ENCODE data around the gene TNRC18.
"Not testable (repeated sequence)": the region's sequence is repeated elsewhere in the genome, so short reads cannot be mapped to it uniquely, and the experiment has no call there.

The TNRC18 gene

GRCh38 chr7:5383314-5384098, 40.1 kb downstream of the TNRC18 start:
- no peak overlapping the region for H3K4me3 ChIP-seq (ENCODE audit: low read depth, low read length)
- DNase-seq (ENCODE audit: low read depth) = no peak

GRCh38 chr7:5382281-5382892, 41.2 kb downstream of the TNRC18 start:
- no peak overlapping the region for H3K4me3 ChIP-seq (ENCODE audit: low read depth, low read length)
- DNase-seq (ENCODE audit: low read depth) = no peak

- H3K4me3 ChIP-seq (ENCODE audit: low read depth, low read length) = no peak overlapping the region
- DNase-seq (ENCODE audit: low read depth) = no peak
Measured at GRCh38 chr7:5381071-5381772, 42.4 kb downstream of the TNRC18 start.

- no peak overlapping the region for H3K4me3 ChIP-seq (ENCODE audit: low read depth, low read length)
- no peak for DNase-seq (ENCODE audit: low read depth)
Measured at GRCh38 chr7:5380350-5381070, 43.1 kb downstream of the TNRC18 start.

- no peak for DNase-seq (ENCODE audit: low read depth)
- H3K4me3 ChIP-seq (ENCODE audit: low read depth, low read length) = no peak overlapping the region
Measured at GRCh38 chr7:5379546-5379945, 44.1 kb downstream of the TNRC18 start.

GRCh38 chr7:5377816-5378215, 45.8 kb downstream of the TNRC18 start:
- no peak overlapping the region for H3K4me3 ChIP-seq (ENCODE audit: low read depth, low read length)

GRCh38 chr7:5377279-5377678, 46.4 kb downstream of the TNRC18 start:
- H3K4me3 ChIP-seq (ENCODE audit: low read depth, low read length) = no peak overlapping the region
- no peak for DNase-seq (ENCODE audit: low read depth)

More at GRCh38 chr7:5377816-5378215, 45.8 kb downstream of the TNRC18 start:
- DNase-seq (ENCODE audit: low read depth) = no peak

- no peak overlapping the region for H3K4me3 ChIP-seq (ENCODE audit: low read depth, low read length)
- no peak for DNase-seq (ENCODE audit: low read depth)
Measured at GRCh38 chr7:5375925-5376324, 47.7 kb downstream of the TNRC18 start.

- no peak for DNase-seq (ENCODE audit: low read depth)
- H3K4me3 ChIP-seq (ENCODE audit: low read depth, low read length) = no peak overlapping the region
Measured at GRCh38 chr7:5374464-5374863, 49.2 kb downstream of the TNRC18 start.

GRCh38 chr7:5373300-5373699, 50.3 kb downstream of the TNRC18 start:
- no peak for DNase-seq (ENCODE audit: low read depth)
- no peak overlapping the region for H3K4me3 ChIP-seq (ENCODE audit: low read depth, low read length)

- no peak overlapping the region for H3K4me3 ChIP-seq (ENCODE audit: low read depth, low read length)
- DNase-seq (ENCODE audit: low read depth) = no peak
Measured at GRCh38 chr7:5370454-5371353, 52.9 kb downstream of the TNRC18 start.

GRCh38 chr7:5367661-5368060, 56.0 kb downstream of the TNRC18 start:
- DNase-seq (ENCODE audit: low read depth) = no peak
- H3K4me3 ChIP-seq (ENCODE audit: low read depth, low read length) = no peak overlapping the region

GRCh38 chr7:5365976-5366625, 57.5 kb downstream of the TNRC18 start:
- DNase-seq (ENCODE audit: low read depth) = peak; percentile 39

GRCh38 chr7:5363729-5364128, 59.9 kb downstream of the TNRC18 start:
- no peak for DNase-seq (ENCODE audit: low read depth)
- no peak overlapping the region for H3K4me3 ChIP-seq (ENCODE audit: low read depth, low read length)

More at GRCh38 chr7:5365976-5366625, 57.5 kb downstream of the TNRC18 start:
- H3K4me3 ChIP-seq (ENCODE audit: low read depth, low read length) = not testable (repeated sequence)

GRCh38 chr7:5362466-5362865, 61.2 kb downstream of the TNRC18 start:
- DNase-seq (ENCODE audit: low read depth) = no peak
- H3K4me3 ChIP-seq (ENCODE audit: low read depth, low read length) = no peak overlapping the region

- H3K4me3 ChIP-seq (ENCODE audit: low read depth, low read length) = no peak overlapping the region
Measured at GRCh38 chr7:5361446-5362127, 62.0 kb downstream of the TNRC18 start.

GRCh38 chr7:5360971-5361370, 62.7 kb downstream of the TNRC18 start:
- DNase-seq (ENCODE audit: low read depth) = no peak
- H3K4me3 ChIP-seq (ENCODE audit: low read depth, low read length) = no peak overlapping the region

More at GRCh38 chr7:5361446-5362127, 62.0 kb downstream of the TNRC18 start:
- DNase-seq (ENCODE audit: low read depth) = no peak

- no peak for DNase-seq (ENCODE audit: low read depth)
- no peak overlapping the region for H3K4me3 ChIP-seq (ENCODE audit: low read depth, low read length)
Measured at GRCh38 chr7:5360451-5360850, 63.2 kb downstream of the TNRC18 start.

Data from skeletal muscle cell (primary cell).